Gastroesophageal sphincter (tissue), 3 donors: ENCODE data around the gene PITPNM1.

Experiments
- EP300 ChIP-seq: sonication (generic); formaldehyde crosslinking; IDR thresholded peaks from one replicate; pipeline ENCODE4 v1.6.1; 2017; ENCODE audit warnings: antibody characterized with exemption, mild to moderate bottlenecking
- POLR2A ChIP-seq, 2 donors: fragments of 450-650 bp; IDR thresholded peaks; one replicate each; pipeline ENCODE4 v1.6.1; 2017; ENCODE audit warnings: antibody characterized with exemption in 2 of 2, mild to moderate bottlenecking in 2 of 2, moderate library complexity in 1 of 2
- POLR2AphosphoS5 ChIP-seq: sonication (generic); formaldehyde crosslinking; IDR thresholded peaks from one replicate; pipeline ENCODE4 v1.6.1; 2017; ENCODE audit warnings: antibody characterized with exemption
- TF ChIP-seq, protein P1 (sequence below), 4 experiments: fragments of 200-600 bp in 2 of 4; fragments of 450-650 bp in 2 of 4; sonication (generic) in 1 of 4; IDR thresholded peaks; one replicate each; pipeline ENCODE4 v1.5.1; 2017 to 2019; ENCODE audit warnings: antibody characterized with exemption in 4 of 4, mild to moderate bottlenecking in 2 of 4, moderate library complexity in 2 of 4

DNA sequence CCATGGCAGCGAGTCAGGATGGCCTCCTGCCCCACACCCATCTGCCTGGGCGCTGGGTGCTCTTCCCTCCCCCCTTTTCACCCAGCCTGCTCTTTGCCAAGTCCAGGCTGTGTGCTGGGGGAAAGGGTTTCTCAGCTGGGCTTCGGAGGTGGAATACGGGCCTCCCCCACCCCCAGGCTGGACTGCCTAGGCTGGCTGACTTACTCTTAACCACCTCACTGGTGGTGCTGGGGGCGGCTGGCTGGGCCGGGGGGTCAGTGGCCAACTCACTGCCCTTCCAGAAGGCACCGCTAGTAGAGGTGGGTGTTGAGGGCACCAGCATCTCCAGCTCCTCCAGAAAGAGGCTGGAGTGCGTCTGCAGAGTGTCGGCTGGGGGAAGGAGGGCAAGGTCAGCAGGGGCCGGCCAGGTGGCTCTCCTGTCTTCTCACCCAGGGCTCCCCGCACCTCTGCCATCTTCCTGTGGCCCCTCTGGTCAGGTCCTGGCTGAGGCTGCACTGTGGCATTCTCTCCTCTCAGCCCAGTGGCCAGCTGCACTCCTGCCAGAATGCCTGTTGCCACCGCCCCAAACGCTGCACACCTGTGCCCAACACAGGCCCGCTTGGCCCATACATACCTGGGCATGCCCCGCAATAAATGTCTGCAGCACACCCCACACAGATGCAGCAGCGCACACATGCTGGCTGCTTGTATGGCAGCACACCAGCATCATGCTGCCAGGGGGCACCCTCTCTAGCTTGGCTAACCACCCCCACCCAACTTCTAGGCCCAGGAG lies 9.7 kb downstream of the PITPNM1 start:
- TF ChIP-seq, protein P1, sequence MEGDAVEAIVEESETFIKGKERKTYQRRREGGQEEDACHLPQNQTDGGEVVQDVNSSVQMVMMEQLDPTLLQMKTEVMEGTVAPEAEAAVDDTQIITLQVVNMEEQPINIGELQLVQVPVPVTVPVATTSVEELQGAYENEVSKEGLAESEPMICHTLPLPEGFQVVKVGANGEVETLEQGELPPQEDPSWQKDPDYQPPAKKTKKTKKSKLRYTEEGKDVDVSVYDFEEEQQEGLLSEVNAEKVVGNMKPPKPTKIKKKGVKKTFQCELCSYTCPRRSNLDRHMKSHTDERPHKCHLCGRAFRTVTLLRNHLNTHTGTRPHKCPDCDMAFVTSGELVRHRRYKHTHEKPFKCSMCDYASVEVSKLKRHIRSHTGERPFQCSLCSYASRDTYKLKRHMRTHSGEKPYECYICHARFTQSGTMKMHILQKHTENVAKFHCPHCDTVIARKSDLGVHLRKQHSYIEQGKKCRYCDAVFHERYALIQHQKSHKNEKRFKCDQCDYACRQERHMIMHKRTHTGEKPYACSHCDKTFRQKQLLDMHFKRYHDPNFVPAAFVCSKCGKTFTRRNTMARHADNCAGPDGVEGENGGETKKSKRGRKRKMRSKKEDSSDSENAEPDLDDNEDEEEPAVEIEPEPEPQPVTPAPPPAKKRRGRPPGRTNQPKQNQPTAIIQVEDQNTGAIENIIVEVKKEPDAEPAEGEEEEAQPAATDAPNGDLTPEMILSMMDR (IDR thresholded peaks at IDR 0.05) = no peak
- no peak for TF ChIP-seq POLR2AphosphoS5
- TF ChIP-seq POLR2A (IDR thresholded peaks at IDR 0.05) = no peak
- TF ChIP-seq EP300 = no peak
